PC-3 (cell line): Measurements from ENCODE around the gene CLDN24. TPM values are rescaled to one million over a fixed set of nuclear protein-coding genes. Genes with fewer than 3 reads are reported as not detected.
"Not testable (repeated sequence)": the region's sequence is repeated elsewhere in the genome, so short reads cannot be mapped to it uniquely, and the experiment has no call there.

Experiments used
- ATAC-seq: fragments of 200-7000 bp; cut with Tn5 transposase; 2 replicates; pipeline ENCODE4 v1.9.1; 2020; ENCODE audit warnings: mild to moderate bottlenecking, moderate library complexity
- BruUV-seq: library from RNA; stranded (reverse); fragments of 400-500 nt; replicated peaks from 2 replicates; lab custom pipeline; 2021; lab: Mats Ljungman, UMichigan
- CTCF ChIA-PET: fragments of 300-600 bp; sonication (Branson Sonifier 250); formaldehyde crosslinking; loops from one replicate; lab custom pipeline; 2022; ENCODE audit warnings: antibody characterized with exemption; lab: Charles Lee
- POLR2A ChIA-PET: fragments of 300-600 bp; sonication (Branson Sonifier 250); formaldehyde crosslinking; loops from one replicate; lab custom pipeline; 2022; ENCODE audit warnings: antibody characterized with exemption; ENCODE audit not compliant: unreplicated experiment; lab: Charles Lee
- DNase-seq: peaks from one replicate; pipeline ENCODE4 v3.0.0-alpha.2; 2015
- H2AFZ ChIP-seq: fragments of 300-600 bp; sonication (generic); 2 replicates; pipeline ENCODE4 v1.6.0; 2016; ENCODE audit warnings: antibody characterized with exemption, low read length
- H3F3A ChIP-seq: fragments of 300-600 bp; sonication (generic); one replicate; pipeline ENCODE4 v1.6.0; 2017; ENCODE audit warnings: antibody characterized with exemption, low read length, control low read depth, mild to moderate bottlenecking; ENCODE audit not compliant: unreplicated experiment
- H3K27ac ChIP-seq: fragments of 300-600 bp; sonication (generic); 2 replicates; pipeline ENCODE4 v1.5.1; 2016; ENCODE audit warnings: mild to moderate bottlenecking, low read length
- H3K27me3 ChIP-seq: fragments of 300-600 bp; sonication (generic); 2 replicates; pipeline ENCODE4 v1.6.1; 2016; ENCODE audit warnings: low read length, mixed read lengths
- H3K36me3 ChIP-seq: fragments of 300-600 bp; sonication (generic); 2 replicates; pipeline ENCODE4 v1.6.1; 2016; ENCODE audit warnings: low read depth, mixed run types, low read length, mixed read lengths
- H3K4me1 ChIP-seq: fragments of 300-600 bp; sonication (generic); 2 replicates; pipeline ENCODE4 v1.5.1; 2016; ENCODE audit warnings: low read length; ENCODE audit not compliant: insufficient read depth
- H3K4me2 ChIP-seq: fragments of 300-600 bp; sonication (generic); 2 replicates; pipeline ENCODE4 v1.6.0; 2016; ENCODE audit warnings: low read length
- H3K4me3 ChIP-seq: fragments of 300-600 bp; sonication (generic); 2 replicates; pipeline ENCODE4 v1.5.1; 2016; ENCODE audit warnings: mild to moderate bottlenecking, low read length, mixed read lengths
- H3K79me2 ChIP-seq: fragments of 300-600 bp; sonication (generic); 2 replicates; pipeline ENCODE4 v1.6.1; 2017; ENCODE audit warnings: low read length, mixed read lengths
- H3K9ac ChIP-seq: fragments of 300-600 bp; sonication (generic); 2 replicates; pipeline ENCODE4 v1.6.0; 2016; ENCODE audit warnings: mild to moderate bottlenecking, low read length
- H3K9me2 ChIP-seq: fragments of 300-600 bp; sonication (generic); replicated peaks from 2 replicates; pipeline ENCODE4 v1.6.1; 2016; ENCODE audit warnings: mixed run types, low read length, mixed read lengths
- H3K9me3 ChIP-seq: fragments of 300-600 bp; sonication (generic); 2 replicates; pipeline ENCODE4 v1.6.1; 2016; ENCODE audit warnings: low read length, mixed read lengths
- H4K20me1 ChIP-seq: fragments of 300-600 bp; sonication (generic); 2 replicates; pipeline ENCODE4 v1.6.1; 2016; ENCODE audit warnings: low read length, mixed read lengths
- CTCF ChIP-seq: fragments of 300-600 bp; sonication (generic); conservative IDR thresholded peaks from 2 replicates; pipeline ENCODE4 v1.5.1; 2017; ENCODE audit warnings: antibody characterized with exemption, low read depth, mild to moderate bottlenecking, low read length
- EZH2 ChIP-seq: fragments of 300-600 bp; sonication (generic); IDR thresholded peaks from one replicate; pipeline ENCODE4 v1.6.1; 2017; ENCODE audit warnings: antibody characterized with exemption, mild to moderate bottlenecking, low read length; ENCODE audit not compliant: unreplicated experiment
- EZH2phosphoT487 ChIP-seq: fragments of 300-600 bp; sonication (generic); IDR thresholded peaks from 2 replicates; pipeline ENCODE4 v1.6.1; 2018; ENCODE audit warnings: mild to moderate bottlenecking, antibody characterized with exemption, low read length, borderline replicate concordance
- intact Hi-C: fragments of 100-400 bp; cut with micrococcal nuclease; formaldehyde crosslinking; loops from 2 replicates; pipeline ENCODE4 v1.9.0; 2023
- total RNA-seq: library from RNA; depleted of rRNA; stranded (reverse); fragments of >200 nt; gene quantifications from 2 replicates; pipeline ENCODE4 v1.2.3, GENCODE V29; 2014

The CLDN24 gene
- total RNA-seq, 1 experiment from 2014 or later: not detected

GRCh38 chr4:183324619-183325018, 2.4 kb upstream of the CLDN24 start:
- intact Hi-C loops: no loop called here
- BruUV-seq: no TSS peak

GRCh38 chr4:183324056-183324455, 1.8 kb upstream of the CLDN24 start:
- H3K79me2 ChIP-seq, DNase-seq, H3K27ac ChIP-seq, H3K27me3 ChIP-seq, intact Hi-C loops, H3K4me1 ChIP-seq, H3K4me3 ChIP-seq, H3K9me2 ChIP-seq, CTCF ChIA-PET, BruUV-seq, H3K9me3 ChIP-seq, H3K36me3 ChIP-seq, H3K9ac ChIP-seq, H4K20me1 ChIP-seq, H2AFZ ChIP-seq, H3F3A ChIP-seq, POLR2A ChIA-PET, H3K4me2 ChIP-seq, ATAC-seq: not testable (repeated sequence)

More at GRCh38 chr4:183324619-183325018, 2.4 kb upstream of the CLDN24 start:
- Histone ChIP-seq H3K27me3 (no peaks in the 10 kb centered on the region), H3K4me1 (peaks cover 7% of the 10 kb centered on the region; the same call in 1 of the 2 replicates), H3K9me2 (no peaks in the 10 kb centered on the region), H3K27ac (no peak overlapping the region), H3K9me3 (peaks cover 8% of the 10 kb centered on the region), H3K4me3 (no peak overlapping the region), H3K79me2 (no peaks in the 10 kb centered on the region), H4K20me1 (no peaks in the 10 kb centered on the region), H3K36me3 (no peaks in the 10 kb centered on the region; the same call in 1 of the 2 replicates), H3K9ac (no peak overlapping the region), H3K4me2 (no peak overlapping the region), H2AFZ (no peak overlapping the region), H3F3A (no peaks in the 10 kb centered on the region)
- ChIA-PET POLR2A (interaction anchor here (0.5 kb wide), 1 partner anchor 182 kb away, joined by 4 read pairs; no protein-coding TSS in a partner anchor), CTCF (no interaction called here)
- no peak for ATAC-seq
- no peak for TF ChIP-seq CTCF
- no peak for TF ChIP-seq EZH2phosphoT487
- no peak for TF ChIP-seq EZH2
- no peak for DNase-seq

- Histone ChIP-seq H3K9me3 (peaks cover 8% of the 10 kb centered on the region), H3K4me1 (no peaks in the 10 kb centered on the region; the same call in 1 of the 2 replicates), H4K20me1 (no peaks in the 10 kb centered on the region), H3K4me3 (no peak overlapping the region), H3K79me2 (no peaks in the 10 kb centered on the region), H3K9ac (no peak overlapping the region), H3K36me3 (no peaks in the 10 kb centered on the region; the same call in 1 of the 2 replicates), H3K27ac (no peak overlapping the region), H3K27me3 (no peaks in the 10 kb centered on the region), H3K9me2 (no peaks in the 10 kb centered on the region), H3K4me2 (no peak overlapping the region), H2AFZ (no peak overlapping the region), H3F3A (no peaks in the 10 kb centered on the region)
- ChIA-PET CTCF (no interaction called here), POLR2A (no interaction called here)
- no peak for DNase-seq
- BruUV-seq: no TSS peak
- TF ChIP-seq EZH2phosphoT487 (no peak), CTCF (no peak), EZH2 (no peak)
- ATAC-seq: no peak
- intact Hi-C loops: no loop called here
Measured at GRCh38 chr4:183323295-183323694, 1.1 kb upstream of the CLDN24 start.
